GM21423 (cell line): ENCODE measurements around the gene CD276.
A peak's percentile ranks its signal among the peaks of the same experiment; 100 is the strongest.
"Not testable (repeated sequence)": the region's sequence is repeated elsewhere in the genome, so short reads cannot be mapped to it uniquely, and the experiment has no call there.

Experiments
- ATAC-seq: cut with Tn5 transposase; IDR thresholded peaks from one replicate; pipeline ENCODE4 v1.9.1; 2021; ENCODE audit warnings: mild to moderate bottlenecking, moderate library complexity; ENCODE audit not compliant: unreplicated experiment

Gene CD276

DNA sequence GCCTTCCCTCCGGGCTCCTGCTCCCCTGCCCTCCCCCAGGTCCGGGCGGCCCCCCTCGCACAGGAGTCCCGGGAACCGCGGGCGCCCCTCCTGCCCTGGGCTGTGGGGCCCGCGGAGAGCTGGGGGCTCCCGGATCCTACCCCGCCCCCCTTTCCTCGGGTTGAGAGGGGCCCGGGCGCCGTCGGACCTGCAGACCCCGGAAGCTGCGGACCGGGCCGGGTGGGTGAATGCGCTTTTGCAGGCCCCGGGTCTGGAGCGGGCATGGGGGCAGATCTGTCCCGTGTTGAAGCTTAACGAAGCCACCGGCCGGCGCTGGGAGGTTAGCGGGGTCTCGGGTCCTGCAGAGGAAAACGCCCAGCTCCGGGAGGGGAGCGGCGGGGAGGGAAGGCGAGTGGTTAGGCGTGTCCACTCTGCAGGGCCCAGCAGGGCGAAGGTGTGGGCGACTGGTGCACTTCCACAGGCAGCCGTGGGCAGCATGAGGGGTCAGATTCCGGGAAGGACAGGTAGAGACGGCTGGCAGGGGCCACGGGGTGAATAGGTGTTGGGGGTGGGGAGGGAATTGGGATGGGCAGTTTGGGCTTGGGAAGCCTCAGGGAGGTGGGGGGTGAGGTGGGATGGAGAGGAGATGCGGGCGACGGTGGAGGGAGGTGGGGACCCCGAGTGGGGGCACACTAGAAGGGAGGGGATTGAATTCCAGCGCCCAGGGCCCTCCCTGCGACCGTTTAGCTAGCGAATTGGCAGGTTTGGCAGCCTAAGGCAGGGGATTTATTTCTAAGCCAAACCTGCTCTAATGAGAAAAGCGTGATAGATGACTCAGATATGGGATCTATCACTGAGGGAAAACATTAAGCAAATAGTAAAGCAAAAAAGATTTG is 635 bp downstream of the CD276 start:
- ATAC-seq = no peak

DNA sequence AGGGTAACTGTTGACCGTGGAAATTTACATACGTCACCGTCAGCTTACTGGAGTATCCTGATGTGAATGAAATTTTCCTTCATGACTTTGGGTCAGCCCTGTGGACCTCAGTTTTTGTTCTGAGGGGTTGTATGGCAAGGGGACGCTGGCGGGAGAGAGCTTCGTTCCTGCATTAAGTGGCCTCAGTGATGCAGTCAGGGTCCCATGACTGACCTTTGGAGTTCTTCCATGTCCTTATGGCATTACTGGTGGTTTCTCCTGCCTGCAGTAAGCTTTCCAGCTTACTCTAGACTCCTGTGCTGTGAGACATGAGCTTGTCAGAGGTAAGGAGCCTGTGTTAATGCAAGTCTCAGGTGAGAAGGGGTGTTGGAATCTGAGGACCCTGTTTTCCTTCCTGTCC is 1.8 kb downstream of the CD276 start:
- no peak for ATAC-seq

DNA sequence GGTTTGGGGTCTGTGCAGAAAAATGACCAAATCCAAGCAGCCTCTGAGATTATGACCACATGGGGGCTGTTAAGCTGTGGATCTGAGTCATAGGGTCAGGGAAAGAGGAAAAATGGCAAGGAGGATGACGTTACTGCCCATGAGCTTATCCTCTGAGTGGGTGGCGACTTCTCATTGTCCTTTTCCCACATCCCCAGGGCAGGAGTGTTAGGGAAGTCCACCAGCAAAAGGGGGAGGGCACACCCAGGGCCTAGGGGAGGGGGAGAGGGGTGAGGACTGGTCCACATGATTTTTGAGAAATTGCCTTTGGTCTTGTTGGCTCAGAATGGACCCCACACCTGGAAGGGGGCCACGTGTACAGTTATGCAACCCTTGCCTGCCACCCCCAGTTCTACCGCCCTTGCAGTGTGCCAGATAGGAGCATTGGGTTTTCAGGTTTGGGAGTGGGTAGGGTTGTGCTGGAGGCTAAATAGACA is 2.6 kb downstream of the CD276 start:
- no peak for ATAC-seq

DNA sequence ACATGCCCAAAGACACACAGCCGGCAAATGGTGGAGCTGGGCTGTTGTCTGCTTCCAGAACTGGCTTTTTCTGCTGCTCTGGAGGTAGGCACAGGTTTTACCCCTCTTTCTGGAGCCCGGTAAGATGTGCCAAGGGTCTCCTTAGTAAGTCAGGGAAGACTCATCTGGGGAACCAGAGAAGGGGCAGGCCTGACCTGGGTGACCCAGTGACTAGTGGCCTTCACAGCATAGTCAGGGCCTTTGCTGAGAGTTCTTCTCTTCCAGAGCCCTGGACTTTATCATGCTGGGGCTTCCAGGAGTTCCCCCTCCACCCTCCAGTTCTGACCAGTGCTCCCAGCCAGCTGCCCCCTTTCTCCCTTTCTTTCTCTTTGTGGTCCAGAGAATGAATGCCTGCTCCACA is 3.2 kb downstream of the CD276 start:
- ATAC-seq = no peak

DNA sequence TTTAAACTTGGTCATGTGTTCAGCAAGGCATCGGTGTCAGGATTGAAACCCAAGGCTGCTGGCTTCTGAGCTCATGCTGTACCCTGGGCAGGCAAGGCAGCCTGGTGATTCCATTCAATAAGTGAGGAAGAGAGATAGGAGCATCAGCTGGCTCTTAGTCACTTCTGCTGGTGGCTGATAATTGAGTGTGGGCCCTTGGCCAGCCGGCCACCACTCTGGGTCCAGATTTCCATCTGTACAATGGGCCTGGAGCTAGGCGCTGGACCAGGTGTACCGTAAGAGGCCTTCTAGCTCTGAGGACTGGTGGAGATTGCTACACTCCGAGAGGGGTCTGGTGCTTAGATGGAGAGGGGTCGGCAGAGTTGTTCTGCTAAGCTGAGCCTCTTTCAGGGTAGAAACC is 4.3 kb downstream of the CD276 start:
- no peak for ATAC-seq

DNA sequence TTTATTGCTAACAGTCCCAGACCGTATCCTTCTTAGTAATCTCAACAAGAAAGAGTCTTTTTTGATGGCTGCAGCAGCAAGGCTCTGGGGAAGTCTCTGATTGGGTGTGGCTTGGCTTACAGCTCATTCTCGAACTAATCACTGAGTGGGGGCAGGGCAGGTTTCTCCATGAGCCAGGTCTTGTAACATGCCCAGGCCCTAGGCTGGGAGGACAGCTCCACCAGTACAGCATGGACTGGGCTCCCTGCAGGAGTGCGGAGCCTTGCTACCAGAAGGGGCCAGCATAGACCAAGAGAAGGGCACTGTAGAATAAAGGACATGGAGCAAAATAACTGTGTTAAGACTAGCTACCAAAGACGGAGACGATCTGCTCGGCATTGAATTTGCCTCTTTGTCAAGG is 7.2 kb downstream of the CD276 start:
- ATAC-seq = no peak

DNA sequence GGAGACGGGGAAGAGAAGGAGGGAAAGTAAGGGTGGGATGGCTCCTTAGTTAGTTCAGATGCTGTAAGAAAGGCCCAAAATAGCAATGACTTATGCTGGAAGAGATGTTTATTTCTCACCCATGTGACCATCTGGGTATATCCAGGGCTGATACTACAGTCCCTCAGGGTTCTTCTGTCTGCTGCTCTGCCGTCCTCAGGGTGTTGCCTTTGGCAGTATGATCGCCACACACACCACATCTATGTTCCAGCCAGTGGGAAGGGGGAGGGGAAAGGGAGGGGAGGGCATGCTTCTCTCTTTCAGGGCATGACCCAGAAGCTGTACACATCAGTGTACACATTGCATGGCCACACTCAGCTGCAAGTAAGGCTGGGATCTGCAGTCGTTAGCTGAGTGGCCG is 10.2 kb downstream of the CD276 start:
- ATAC-seq = no peak

DNA sequence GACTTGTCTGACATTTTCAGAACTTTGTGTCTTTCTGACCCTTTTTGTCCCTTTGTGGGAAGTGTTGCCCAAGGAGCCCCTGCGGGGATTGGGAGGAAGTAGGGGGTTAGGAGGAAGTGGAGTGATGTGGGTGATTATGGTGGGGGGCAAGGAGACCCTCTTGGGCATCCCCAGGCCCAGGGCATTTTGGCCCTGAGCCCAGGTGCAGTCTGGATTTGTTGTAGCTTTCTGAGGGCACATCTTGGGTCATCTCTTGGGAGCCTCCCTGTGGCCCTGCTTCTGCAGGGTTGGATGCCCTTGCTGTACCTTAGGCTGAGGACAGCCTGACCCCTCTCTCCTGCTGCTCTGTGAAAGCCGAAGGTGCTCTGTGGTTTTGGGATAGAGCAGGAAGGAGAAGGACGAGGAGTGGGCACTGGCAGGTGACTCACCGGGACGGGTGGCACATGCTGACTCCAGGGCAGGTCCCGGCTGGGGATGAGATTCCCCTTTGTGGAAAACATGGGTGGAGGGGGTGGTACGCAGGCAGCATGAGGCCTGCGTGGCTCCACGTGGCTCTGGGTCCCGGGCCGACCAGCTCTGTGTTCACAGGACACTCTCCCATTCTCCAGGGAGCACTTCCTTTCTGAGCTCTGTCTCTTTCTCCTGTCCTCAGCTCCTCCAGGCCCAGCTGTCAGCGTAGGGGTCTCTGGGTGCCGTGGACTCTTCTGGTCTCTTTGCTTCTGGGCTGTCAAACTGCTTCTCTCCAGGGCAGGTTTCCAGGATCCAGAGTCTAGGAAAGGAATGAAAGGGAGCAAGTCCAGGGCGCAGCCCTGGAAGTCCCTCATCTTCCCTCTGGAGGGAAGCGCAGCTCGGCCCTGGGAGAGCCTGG is 11.8 kb downstream of the CD276 start:
- ATAC-seq = no peak

DNA sequence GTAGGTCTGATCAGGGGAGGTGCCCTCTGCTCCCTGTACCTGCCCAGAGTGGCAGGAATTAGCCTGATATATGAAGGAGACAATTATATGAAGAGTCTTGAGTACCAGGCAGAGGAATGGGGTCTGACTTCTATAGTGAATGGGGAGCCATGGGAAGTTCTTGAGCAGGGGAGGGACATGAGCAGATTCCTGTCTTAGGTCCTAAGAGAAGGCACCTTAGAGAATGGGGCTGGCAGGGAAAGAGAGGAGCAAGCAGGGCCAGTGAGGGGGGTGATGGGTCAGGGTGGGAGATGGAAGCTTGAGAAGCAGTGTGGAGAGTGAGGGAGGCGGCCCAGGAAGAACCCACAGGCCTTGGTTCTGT is 12.4 kb downstream of the CD276 start:
- ATAC-seq = no peak

DNA sequence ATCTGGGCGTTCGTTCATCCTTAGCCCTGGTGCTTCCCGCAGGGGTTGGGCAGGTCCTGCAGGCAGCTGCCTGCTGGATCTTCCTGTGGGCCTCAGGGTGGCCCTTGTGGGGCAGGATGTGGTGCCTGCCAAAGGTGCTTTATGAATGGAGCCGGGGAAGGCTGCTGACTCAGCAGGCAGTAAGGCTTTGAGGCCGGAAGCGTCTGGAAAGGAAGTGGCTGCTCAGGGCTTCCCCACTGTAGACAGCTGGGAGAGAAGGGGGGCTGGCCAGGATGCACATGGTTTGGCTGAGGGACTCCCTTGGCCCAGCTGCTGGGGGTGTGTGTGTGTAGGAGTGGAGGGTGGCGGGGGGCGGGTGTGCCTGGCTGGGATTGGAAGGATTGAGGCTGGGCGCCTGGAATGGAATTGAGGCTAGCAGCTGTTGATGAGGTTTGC is 12.9 kb downstream of the CD276 start:
- peak; percentile 86 for ATAC-seq

DNA sequence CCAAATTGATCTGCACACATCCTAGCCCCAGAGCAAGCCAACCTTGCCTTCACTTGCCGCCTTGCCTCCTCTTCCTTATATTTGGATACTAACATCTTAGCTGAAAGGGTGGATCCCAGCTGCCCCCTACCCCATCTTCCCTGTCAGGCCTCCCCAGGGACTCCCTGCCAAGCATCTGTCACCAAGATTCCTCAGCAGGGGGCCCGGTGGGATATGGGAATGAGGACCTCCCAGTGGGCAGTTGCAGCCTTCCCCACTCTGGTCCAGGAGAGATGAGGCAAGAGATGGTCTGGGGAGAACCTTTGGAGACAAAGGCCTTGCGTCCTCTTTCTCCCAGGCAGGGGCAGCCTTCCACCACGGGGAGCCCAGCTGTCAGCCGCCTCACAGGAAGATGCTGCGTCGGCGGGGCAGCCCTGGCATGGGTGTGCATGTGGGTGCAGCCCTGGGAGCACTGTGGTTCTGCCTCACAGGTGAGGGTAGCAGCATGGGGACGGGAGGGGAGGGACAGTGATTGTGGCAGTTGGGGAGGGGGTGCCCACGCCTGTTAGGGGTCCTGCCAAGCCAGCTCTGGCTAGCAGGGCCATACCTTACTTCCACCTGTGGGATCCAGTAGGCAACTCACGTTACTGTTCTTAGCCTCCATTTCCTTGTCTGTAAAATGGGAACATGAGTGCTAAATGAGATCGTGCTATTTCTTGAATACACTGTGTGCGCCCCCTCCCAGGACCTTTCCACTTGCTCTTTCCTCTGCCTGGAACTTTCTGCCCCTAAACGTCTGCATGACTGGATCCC is 15.3 kb downstream of the CD276 start:
- ATAC-seq = no peak

DNA sequence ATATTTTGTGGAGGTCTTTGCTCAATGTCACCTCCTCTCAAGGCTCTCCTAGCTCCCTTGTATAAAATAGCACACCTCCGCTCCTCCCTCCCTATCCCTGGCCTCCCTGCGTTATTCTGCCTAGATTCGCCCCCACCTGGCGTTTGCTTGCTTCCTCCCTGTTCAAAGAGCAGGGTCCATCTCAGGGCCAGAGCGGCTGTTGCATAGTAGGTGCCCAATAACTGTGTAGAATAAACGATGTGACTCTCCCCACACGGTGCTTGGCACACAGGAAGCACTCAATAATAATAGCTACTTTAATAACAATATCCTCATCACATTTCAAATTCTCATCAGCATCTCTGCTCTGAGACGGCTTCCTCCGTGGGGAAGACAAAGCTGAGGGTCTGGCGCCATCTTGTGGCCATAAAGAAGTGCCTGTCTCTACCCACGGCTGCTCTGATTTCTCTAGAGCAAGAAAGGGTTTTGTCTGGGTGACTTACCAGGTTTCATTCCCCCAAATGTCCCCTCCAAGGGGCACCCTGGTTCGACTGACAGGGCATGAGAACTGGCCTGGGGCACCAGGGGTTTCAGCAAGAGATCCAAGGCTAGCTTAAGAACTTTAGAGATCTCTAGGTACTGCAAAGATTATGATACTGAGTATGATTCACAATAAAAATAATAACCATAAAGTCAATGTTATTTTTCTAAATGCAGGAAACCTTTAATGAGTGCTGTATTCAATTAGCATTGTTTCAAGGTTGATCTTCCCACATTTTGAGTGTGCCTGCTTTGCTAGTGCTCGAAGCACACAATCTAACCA is 16.1 kb downstream of the CD276 start:
- no peak for ATAC-seq

DNA sequence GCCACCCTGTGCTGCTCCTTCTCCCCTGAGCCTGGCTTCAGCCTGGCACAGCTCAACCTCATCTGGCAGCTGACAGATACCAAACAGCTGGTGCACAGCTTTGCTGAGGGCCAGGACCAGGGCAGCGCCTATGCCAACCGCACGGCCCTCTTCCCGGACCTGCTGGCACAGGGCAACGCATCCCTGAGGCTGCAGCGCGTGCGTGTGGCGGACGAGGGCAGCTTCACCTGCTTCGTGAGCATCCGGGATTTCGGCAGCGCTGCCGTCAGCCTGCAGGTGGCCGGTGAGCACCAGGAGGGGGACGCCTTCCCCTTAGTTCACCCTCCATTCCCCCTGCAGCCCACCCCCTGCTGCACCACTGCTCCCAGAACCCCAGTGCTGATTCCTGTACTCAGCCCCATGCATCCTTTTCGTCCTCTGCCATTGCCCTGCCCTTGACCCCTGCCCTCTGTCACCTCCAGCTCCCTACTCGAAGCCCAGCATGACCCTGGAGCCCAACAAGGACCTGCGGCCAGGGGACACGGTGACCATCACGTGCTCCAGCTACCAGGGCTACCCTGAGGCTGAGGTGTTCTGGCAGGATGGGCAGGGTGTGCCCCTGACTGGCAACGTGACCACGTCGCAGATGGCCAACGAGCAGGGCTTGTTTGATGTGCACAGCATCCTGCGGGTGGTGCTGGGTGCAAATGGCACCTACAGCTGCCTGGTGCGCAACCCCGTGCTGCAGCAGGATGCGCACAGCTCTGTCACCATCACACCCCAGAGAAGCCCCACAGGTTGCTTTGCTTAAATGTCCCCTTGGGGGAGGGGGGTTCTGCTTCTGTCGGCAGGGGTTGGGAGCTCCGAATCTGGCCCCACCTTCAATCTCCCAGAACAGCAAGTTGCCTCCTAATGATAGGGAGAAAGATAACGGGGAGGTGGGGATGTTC is 18.4 kb downstream of the CD276 start:
- ATAC-seq = not testable (repeated sequence)

DNA sequence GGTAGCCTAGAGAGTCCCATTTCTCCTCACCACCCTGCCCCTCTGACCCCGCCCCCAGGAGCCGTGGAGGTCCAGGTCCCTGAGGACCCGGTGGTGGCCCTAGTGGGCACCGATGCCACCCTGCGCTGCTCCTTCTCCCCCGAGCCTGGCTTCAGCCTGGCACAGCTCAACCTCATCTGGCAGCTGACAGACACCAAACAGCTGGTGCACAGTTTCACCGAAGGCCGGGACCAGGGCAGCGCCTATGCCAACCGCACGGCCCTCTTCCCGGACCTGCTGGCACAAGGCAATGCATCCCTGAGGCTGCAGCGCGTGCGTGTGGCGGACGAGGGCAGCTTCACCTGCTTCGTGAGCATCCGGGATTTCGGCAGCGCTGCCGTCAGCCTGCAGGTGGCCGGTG is 19.4 kb downstream of the CD276 start:
- ATAC-seq = not testable (repeated sequence)

DNA sequence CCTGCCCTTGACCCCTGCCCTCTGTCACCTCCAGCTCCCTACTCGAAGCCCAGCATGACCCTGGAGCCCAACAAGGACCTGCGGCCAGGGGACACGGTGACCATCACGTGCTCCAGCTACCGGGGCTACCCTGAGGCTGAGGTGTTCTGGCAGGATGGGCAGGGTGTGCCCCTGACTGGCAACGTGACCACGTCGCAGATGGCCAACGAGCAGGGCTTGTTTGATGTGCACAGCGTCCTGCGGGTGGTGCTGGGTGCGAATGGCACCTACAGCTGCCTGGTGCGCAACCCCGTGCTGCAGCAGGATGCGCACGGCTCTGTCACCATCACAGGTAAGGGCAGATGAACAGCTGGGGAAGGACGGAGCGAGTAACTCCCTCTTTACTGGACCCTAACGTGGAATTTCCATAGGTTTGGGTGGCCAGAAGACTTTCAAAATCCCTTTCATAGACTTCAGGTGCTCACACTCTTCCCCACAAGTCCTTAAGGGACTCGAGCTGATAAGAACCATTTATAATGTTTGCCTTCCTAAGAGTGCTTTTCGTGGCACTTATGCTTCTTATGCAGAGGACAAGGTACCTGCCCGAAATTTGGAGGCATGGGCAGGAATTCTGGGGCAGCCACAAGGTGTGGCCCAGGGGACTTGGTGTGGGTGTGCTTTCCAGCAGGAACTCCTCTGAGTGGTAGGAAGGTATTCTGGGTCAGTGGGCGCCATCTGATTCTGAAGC is 20.1 kb downstream of the CD276 start:
- not testable (repeated sequence) for ATAC-seq

DNA sequence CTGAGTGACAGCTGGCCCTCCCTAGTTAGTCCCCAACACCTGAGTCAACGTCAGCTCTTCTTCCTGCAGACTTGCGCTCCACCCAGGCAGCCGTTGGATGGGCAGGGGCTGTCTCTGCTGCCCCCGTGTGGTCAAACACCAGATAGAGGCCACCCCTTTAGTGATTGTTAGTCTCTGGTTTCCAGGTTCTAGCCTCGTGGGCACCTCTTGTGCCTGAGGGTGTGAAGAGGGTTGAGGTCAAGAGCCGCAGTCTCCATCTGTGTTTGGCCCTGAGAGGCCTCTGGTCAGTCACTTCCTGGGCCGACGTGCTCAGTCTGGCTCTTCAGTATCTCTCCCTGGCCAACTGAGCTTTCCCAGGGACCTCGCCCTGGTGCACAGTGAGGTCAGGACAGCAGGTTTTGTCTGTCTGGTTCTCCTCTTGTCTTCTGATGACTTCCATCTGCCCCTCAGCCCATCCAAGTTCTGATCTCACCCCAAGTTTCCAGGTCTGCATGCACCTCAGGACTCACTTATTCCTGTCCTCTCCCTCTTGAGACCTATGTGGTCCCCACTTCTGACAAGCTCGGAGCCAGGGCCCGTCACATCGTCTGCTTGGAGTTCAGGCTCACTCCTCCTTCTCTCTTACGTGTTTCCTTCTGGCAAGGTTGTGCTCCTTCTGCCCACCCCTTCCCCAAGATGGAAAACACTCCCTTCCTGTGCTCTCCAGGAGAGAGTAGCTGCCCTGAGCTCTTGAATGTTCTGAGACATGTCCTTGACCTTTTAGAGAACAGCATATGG is 20.9 kb downstream of the CD276 start:
- ATAC-seq = no peak

DNA sequence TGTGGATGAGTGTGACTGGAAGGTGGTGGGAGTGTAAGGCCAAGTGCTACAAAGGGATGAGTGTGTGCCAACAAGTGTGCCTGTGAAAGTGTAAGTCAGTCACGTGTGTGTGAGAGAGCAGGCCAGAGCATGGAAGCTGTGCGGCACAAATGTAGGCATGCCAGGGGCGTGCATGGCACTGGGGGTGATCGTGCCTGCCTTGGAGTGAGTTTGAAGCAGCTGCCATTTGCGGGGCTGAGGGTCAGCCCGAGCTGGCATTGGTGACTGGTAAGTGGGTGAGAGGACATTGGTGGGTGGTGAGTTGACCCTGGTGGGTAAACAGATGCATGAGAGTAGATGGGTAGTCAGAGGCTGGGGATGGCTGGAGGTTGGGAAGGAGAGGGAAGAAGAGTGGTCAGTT is 24.5 kb downstream of the CD276 start:
- no peak for ATAC-seq

DNA sequence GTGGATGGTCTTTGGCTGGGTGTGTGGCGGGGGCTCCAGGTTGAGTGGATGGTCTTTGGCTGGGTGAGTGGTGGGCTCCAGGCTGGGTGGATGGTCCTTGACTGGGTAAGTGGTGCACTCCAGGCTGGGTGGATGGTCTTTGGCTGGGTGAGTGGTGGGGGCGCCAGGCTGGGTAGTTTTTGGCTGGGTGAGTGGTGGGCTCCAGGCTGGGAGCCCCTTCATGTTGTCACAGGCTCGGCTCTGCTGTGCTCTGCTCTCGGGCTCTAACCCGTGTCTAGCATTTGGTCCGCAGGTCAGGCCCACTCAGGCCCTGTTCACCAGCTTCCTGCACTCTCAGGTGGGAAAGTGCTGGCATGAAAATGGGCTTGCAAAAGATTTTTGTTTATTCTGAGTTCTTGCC is 25.1 kb downstream of the CD276 start:
- ATAC-seq = no peak
